Ramos (cell line): ENCODE measurements around the gene NHP2.
"Not testable (repeated sequence)": the region's sequence is repeated elsewhere in the genome, so short reads cannot be mapped to it uniquely, and the experiment has no call there.

ENCODE experiments used
- in situ Hi-C: fragments of 300-500 bp; cut with MboI; formaldehyde crosslinking; loops from one replicate; pipeline ENCODE4 v1.14.3; 2022; ENCODE audit warnings: low sequenced_read_pairs; ENCODE audit not compliant: unreplicated experiment

Gene NHP2

GRCh38 chr5:178153530-178154340, at the start of gene NHP2:
Gene NHP2 (minus strand): TSS chr5:178153885. CDS start chr5:178153817, 68 bp downstream.
- in situ Hi-C loops: no loop called here

GRCh38 chr5:178202541-178202940, 48.9 kb upstream of the NHP2 start:
- in situ Hi-C loops: no loop called here

GRCh38 chr5:178201927-178202235, 48.2 kb upstream of the NHP2 start:
- in situ Hi-C loops: no loop called here

- in situ Hi-C loops: no loop called here
Measured at GRCh38 chr5:178201221-178201926, 47.7 kb upstream of the NHP2 start.

- in situ Hi-C loops: no loop called here
Measured at GRCh38 chr5:178199581-178200434, 46.1 kb upstream of the NHP2 start.

- in situ Hi-C loops: no loop called here
Measured at GRCh38 chr5:178198706-178199105, 45.0 kb upstream of the NHP2 start.

- in situ Hi-C loops: not testable (repeated sequence)
Measured at GRCh38 chr5:178198151-178198550, 44.5 kb upstream of the NHP2 start.

GRCh38 chr5:178196986-178197385, 43.3 kb upstream of the NHP2 start:
- in situ Hi-C loops: no loop called here

- in situ Hi-C loops: no loop called here
Measured at GRCh38 chr5:178196281-178196812, 42.7 kb upstream of the NHP2 start.

- in situ Hi-C loops: no loop called here
Measured at GRCh38 chr5:178194026-178194425, 40.3 kb upstream of the NHP2 start.

GRCh38 chr5:178193251-178193809, 39.6 kb upstream of the NHP2 start:
- in situ Hi-C loops: no loop called here

- in situ Hi-C loops: no loop called here
Measured at GRCh38 chr5:178192787-178193186, 39.1 kb upstream of the NHP2 start.

- in situ Hi-C loops: no loop called here
Measured at GRCh38 chr5:178192244-178192643, 38.6 kb upstream of the NHP2 start.

GRCh38 chr5:178191661-178192060, 38.0 kb upstream of the NHP2 start:
- in situ Hi-C loops: no loop called here

- in situ Hi-C loops: no loop called here
Measured at GRCh38 chr5:178189433-178189832, 35.7 kb upstream of the NHP2 start.

- in situ Hi-C loops: no loop called here
Measured at GRCh38 chr5:178187014-178187413, 33.3 kb upstream of the NHP2 start, which contains the start of gene GMCL2. Gene GMCL2 (minus strand): TSS chr5:178187371. CDS start chr5:178187299, 72 bp downstream.

GRCh38 chr5:178186427-178186826, 32.7 kb upstream of the NHP2 start:
- in situ Hi-C loops: no loop called here

- in situ Hi-C loops: no loop called here
Measured at GRCh38 chr5:178182158-178182876, 28.6 kb upstream of the NHP2 start.

- in situ Hi-C loops: no loop called here
Measured at GRCh38 chr5:178180141-178180863, 26.6 kb upstream of the NHP2 start.
